ENCODE data around the gene XDH.

GRCh38 chr2:31366733-31367132, 47.8 kb downstream of the XDH start:
- no peak for TF ChIP-seq POLR2A (IDR thresholded peaks at IDR 0.05)
- no peak for TF ChIP-seq CTCF (IDR thresholded peaks at IDR 0.05)
